ENCODE measurements around the gene INCA1.

DNA sequence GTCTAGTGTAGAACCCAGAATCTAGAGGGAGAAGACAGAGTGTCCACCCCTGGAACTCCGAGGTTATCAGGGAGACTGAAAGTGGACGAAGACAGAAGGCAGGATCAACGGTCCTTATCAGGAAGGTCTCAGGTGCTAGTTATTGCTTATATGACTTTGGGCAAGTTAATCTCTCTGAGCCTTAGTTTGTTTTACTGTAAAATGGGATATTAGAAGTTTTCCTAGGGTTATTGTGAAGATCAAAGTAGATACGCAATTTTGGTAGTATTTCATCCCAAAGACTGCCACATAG lies 56.1 kb downstream of the INCA1 start:
- TF ChIP-seq POLR2AphosphoS5 (IDR thresholded peaks at IDR 0.05; ENCODE audit: low read depth, low read length), result no peak
- no peak for TF ChIP-seq POLR2A (IDR thresholded peaks at IDR 0.05; ENCODE audit: low read depth, low read length)

Data from GM12891 (cell line).